A549 (cell line): ENCODE data around the gene ACAD11. TPM values are rescaled to one million over a fixed set of nuclear protein-coding genes. Genes with fewer than 3 reads are reported as not detected.

Experiments used
- ATAC-seq, 2 experiments: fragments of 200-7000 bp in 1 of 2; fragments of >200 bp in 1 of 2; cut with Nextera tagmentation in 1 of 2; cut with Tn5 transposase in 1 of 2; 3 replicates each; pipeline versions ENCODE4 v1.8.0 to v1.9.1; 2018 to 2020; ENCODE audit warnings: mild to moderate bottlenecking in 1 of 2, moderate library complexity in 1 of 2
- CTCF ChIA-PET: fragments of 300-600 bp; sonication (Branson Sonifier 250); formaldehyde crosslinking; extraction: SDS; loops from one replicate; lab custom pipeline; 2021; ENCODE audit warnings: antibody characterized with exemption, inconsistent platforms; lab: Yijun Ruan, JAX
- POLR2A ChIA-PET: fragments of 350-600 bp; formaldehyde crosslinking; extraction: SDS; loops from one replicate; lab custom pipeline; 2021; ENCODE audit warnings: antibody characterized with exemption, inconsistent platforms; lab: Yijun Ruan, JAX
- DNase-seq, 2 experiments: peaks; one replicate each; pipeline versions ENCODE4 v3.0.0 to v3.0.0-alpha.2; 2011 to 2016; ENCODE audit warnings: low read depth in 1 of 2, low spot score in 1 of 2
- FAIRE-seq: peaks from 2 replicates; lab custom pipeline; 2011; peaks lifted over from hg19 to GRCh38; lab: Jason Lieb, UNC
- H3K27ac ChIP-seq, 2 experiments: fragments of >200 bp; sonication (Bioruptor Twin); formaldehyde crosslinking; 3 replicates each; pipeline ENCODE4 v1.5.1; 2016 to 2017
- H3K4me1 ChIP-seq: fragments of >200 bp; sonication (Bioruptor Twin); formaldehyde crosslinking; 3 replicates; pipeline ENCODE4 v1.6.1; 2016
- H3K4me2 ChIP-seq: fragments of >200 bp; sonication (Bioruptor Twin); formaldehyde crosslinking; 3 replicates; pipeline ENCODE4 v1.6.1; 2016
- H3K4me3 ChIP-seq: fragments of >200 bp; sonication (Bioruptor Twin); formaldehyde crosslinking; 3 replicates; pipeline ENCODE4 v1.5.1; 2016
- H3K9me3 ChIP-seq: fragments of >200 bp; sonication (Bioruptor Twin); formaldehyde crosslinking; 3 replicates; pipeline ENCODE4 v1.6.1; 2016
- ATOH8 ChIP-seq: fragments of 250-450 bp; sonication (Bioruptor Pico); IDR thresholded peaks from 2 replicates; pipeline ENCODE4 v1.5.0; 2020; ENCODE audit warnings: low read depth, mild to moderate bottlenecking, moderate library complexity
- BCL3 ChIP-seq: fragments of >200 bp; sonication (Bioruptor Twin); formaldehyde crosslinking; IDR thresholded peaks from 3 replicates; pipeline ENCODE4 v1.6.1; 2016
- BHLHE40 ChIP-seq: IDR thresholded peaks from 2 replicates; pipeline ENCODE4 v1.6.1; 2012; ENCODE audit warnings: low read depth, low read length, inconsistent platforms
- CBX2 ChIP-seq: fragments of 200-600 bp; sonication (generic); IDR thresholded peaks from 2 replicates; pipeline ENCODE4 v1.6.1; 2016; ENCODE audit warnings: low read depth, mild to moderate bottlenecking, borderline replicate concordance
- CEBPB ChIP-seq, 2 experiments: fragments of >200 bp in 1 of 2; sonication (Bioruptor Twin) in 1 of 2; formaldehyde crosslinking in 1 of 2; IDR thresholded peaks; 2 replicates each; pipeline ENCODE4 v1.6.1; 2012 to 2016
- EHF ChIP-seq: fragments of 250-450 bp; sonication (Bioruptor Pico); IDR thresholded peaks from 2 replicates; pipeline ENCODE4 v1.5.0; 2020; ENCODE audit warnings: mild to moderate bottlenecking
- EHMT2 ChIP-seq: fragments of 200-600 bp; sonication (generic); IDR thresholded peaks from 2 replicates; pipeline ENCODE4 v1.6.1; 2016; ENCODE audit warnings: antibody characterized with exemption, low read depth, mild to moderate bottlenecking, moderate library complexity
- ELK1 ChIP-seq: fragments of 150-350 bp; IDR thresholded peaks from 2 replicates; pipeline ENCODE4 v1.6.1; 2014; ENCODE audit warnings: low read depth, mild to moderate bottlenecking, low read length
- EP300 ChIP-seq, 2 experiments: fragments of >200 bp; sonication (Bioruptor Twin); formaldehyde crosslinking; IDR thresholded peaks; 2 replicates in 1 of 2; 3 replicates in 1 of 2; pipeline ENCODE4 v1.6.1; 2016 to 2017
- ESRRA ChIP-seq: fragments of 150-350 bp; IDR thresholded peaks from 2 replicates; pipeline ENCODE4 v1.6.1; 2014; ENCODE audit warnings: mild to moderate bottlenecking, low read length, borderline replicate concordance
- FOSB ChIP-seq: fragments of 250-450 bp; sonication (Bioruptor Pico); IDR thresholded peaks from 2 replicates; pipeline ENCODE4 v1.5.0; 2020; ENCODE audit warnings: mild to moderate bottlenecking, moderate library complexity
- FOSL2 ChIP-seq, 2 experiments: fragments of 450-650 bp in 1 of 2; fragments of >200 bp in 1 of 2; sonication (Bioruptor Twin) in 1 of 2; formaldehyde crosslinking; IDR thresholded peaks; 2 replicates each; pipeline versions ENCODE4 v1.5.0 to v1.6.1; 2016 to 2020; ENCODE audit warnings: mild to moderate bottlenecking in 1 of 2, moderate library complexity in 1 of 2
- HOXB13 ChIP-seq: fragments of 250-450 bp; sonication (Bioruptor Pico); IDR thresholded peaks from 2 replicates; pipeline ENCODE4 v1.5.0; 2020; ENCODE audit warnings: low read depth, mild to moderate bottlenecking, moderate library complexity
- JUN ChIP-seq, 2 experiments: fragments of >200 bp; sonication (Bioruptor Twin); formaldehyde crosslinking; IDR thresholded peaks; 2 replicates in 1 of 2; 3 replicates in 1 of 2; pipeline ENCODE4 v1.6.1; 2016 to 2017
- MAX ChIP-seq: IDR thresholded peaks from 2 replicates; pipeline ENCODE4 v1.6.1; 2012
- NPAS2 ChIP-seq: fragments of 250-450 bp; sonication (Bioruptor Pico); IDR thresholded peaks from 2 replicates; pipeline ENCODE4 v1.8.0; 2022; ENCODE audit warnings: mild to moderate bottlenecking, moderate library complexity, borderline replicate concordance
- PBX3 ChIP-seq: IDR thresholded peaks from 2 replicates; pipeline ENCODE4 v1.6.1; 2012
- PHF8 ChIP-seq: fragments of 200-600 bp; sonication (generic); IDR thresholded peaks from 2 replicates; pipeline ENCODE4 v1.6.1; 2016; ENCODE audit warnings: low read depth, mild to moderate bottlenecking, antibody characterized with exemption, moderate library complexity, borderline replicate concordance
- REST ChIP-seq: fragments of 200-600 bp; sonication (generic); IDR thresholded peaks from 2 replicates; pipeline ENCODE4 v1.6.1; 2016; ENCODE audit warnings: antibody characterized with exemption, mild to moderate bottlenecking, moderate library complexity
- SMC3 ChIP-seq: fragments of >200 bp; sonication (Bioruptor Twin); formaldehyde crosslinking; IDR thresholded peaks from 3 replicates; pipeline ENCODE4 v1.6.1; 2018; ENCODE audit warnings: inconsistent platforms
- SREBF2 ChIP-seq: fragments of 450-650 bp; IDR thresholded peaks from 2 replicates; pipeline ENCODE4 v1.6.1; 2014; ENCODE audit warnings: mild to moderate bottlenecking, moderate library complexity
- TP53 ChIP-seq: fragments of 250-450 bp; sonication (Bioruptor Pico); IDR thresholded peaks from 2 replicates; pipeline ENCODE4 v1.5.0; 2021; ENCODE audit warnings: mild to moderate bottlenecking, moderate library complexity
- ZFP36 ChIP-seq: fragments of 450-650 bp; IDR thresholded peaks from 2 replicates; pipeline ENCODE4 v1.6.1; 2014; ENCODE audit warnings: borderline replicate concordance; ENCODE audit not compliant: partially characterized antibody
- WGBS: methylation state at CpG from one replicate; pipeline ENCODE4 v1.1.6; 2017; ENCODE audit errors: missing lambda C conversion rate; 5-methylcytosine and 5-hydroxymethylcytosine counted together
- polyA plus RNA-seq, 4 experiments: library from polyadenylated mRNA; depleted of rRNA in 3 of 4; stranded (reverse); fragments of >200 nt; fragmentation: RNase III in 1 of 4; extraction: RNeasy Plus Mini Kit Qiagen cat#74134 plus additional on column Dnase treatment in 1 of 4; gene quantifications; 2 replicates in 3 of 4; 3 replicates in 1 of 4; pipeline ENCODE4 v1.2.3, GENCODE V29; 2011 to 2017

ACAD11 gene
- polyA plus RNA-seq, 2 of the 4 experiments (the other 2 are of a cell fraction) = 10.3 to 19.2 TPM

- Histone ChIP-seq H3K4me1 (peaks cover 28% of the 10 kb centered on the region; the same call in 2 of the 3 replicates), H3K4me3 (no peak overlapping the region), H3K9me3 (no peaks in the 10 kb centered on the region), H3K4me2 (peak overlapping the region; percentile 82), H3K27ac (no peak overlapping the region)
- TF ChIP-seq ESRRA (no peak), EHF (CRISPR knock-in tag) (no peak), NPAS2 (CRISPR knock-in tag) (no peak)
- ChIA-PET CTCF (interaction anchor here (1.0 kb wide), 1 partner anchor 69 kb away, joined by 3 read pairs; no protein-coding TSS in a partner anchor), POLR2A (no interaction called here)
- DNase-seq (no peak), ATAC-seq (no peak), FAIRE-seq (no peak)
Measured at GRCh38 chr3:132662212-132662611, 2.6 kb upstream of the ACAD11 start.

- Histone ChIP-seq H3K27ac (peak overlapping the region; percentile 93), H3K4me1 (peaks cover 28% of the 10 kb centered on the region; the same call in 2 of the 3 replicates), H3K4me3 (peak overlapping the region; percentile 77), H3K9me3 (no peaks in the 10 kb centered on the region), H3K4me2 (peak overlapping the region; percentile 82)
- ChIA-PET POLR2A (no interaction called here), CTCF (interaction anchor here (1.0 kb wide), 1 partner anchor 70 kb away, joined by 3 read pairs; no protein-coding TSS in a partner anchor)
- TF ChIP-seq ATOH8 (CRISPR knock-in tag) (no peak), ELK1 (no peak), FOSL2 (IDR thresholded peaks at IDR 0.05) (no peak), FOSL2 (CRISPR knock-in tag; IDR thresholded peaks at IDR 0.05) (no peak), MAX (no peak), JUN (IDR thresholded peaks at IDR 0.05) (no peak), ZFP36 (no peak), TP53 (CRISPR knock-in tag) (no peak), NPAS2 (CRISPR knock-in tag) (no peak), HOXB13 (CRISPR knock-in tag) (no peak)
- DNase-seq (no peak), FAIRE-seq (no peak), ATAC-seq (no peak)
- WGBS = 36% methylated on average over 8 of the region's 8 CpGs
Measured at GRCh38 chr3:132661101-132661500, 1.5 kb upstream of the ACAD11 start.

GRCh38 chr3:132660811-132661070 is 1.1 kb upstream of the ACAD11 start:
- Histone ChIP-seq H3K27ac (peak overlapping the region; percentile 93), H3K4me2 (peak overlapping the region; percentile 82), H3K9me3 (no peaks in the 10 kb centered on the region), H3K4me1 (peaks cover 27% of the 10 kb centered on the region; the same call in 2 of the 3 replicates), H3K4me3 (peak overlapping the region; percentile 77)
- DNase-seq = no peak
- POLR2A ChIA-PET = no interaction called here
- CTCF ChIA-PET = interaction anchor here (1.1 kb wide), 1 partner anchor 133 kb away, joined by 3 read pairs; no protein-coding TSS in a partner anchor
- under 1% methylated on average over 5 of the region's 5 CpGs for WGBS
- FAIRE-seq = no peak
- no peak; a peak in 1 of 6 replicates for ATAC-seq
- no peak for TF ChIP-seq BCL3
- TF ChIP-seq SMC3 = no peak
- no peak for TF ChIP-seq HOXB13 (CRISPR knock-in tag)
- TF ChIP-seq ESRRA = no peak
- no peak for TF ChIP-seq PHF8
- TF ChIP-seq FOSB (CRISPR knock-in tag) = no peak
- no peak for TF ChIP-seq SREBF2
- no peak for TF ChIP-seq EP300 (IDR thresholded peaks at IDR 0.05)
- TF ChIP-seq CBX2 = no peak
- no peak for TF ChIP-seq FOSL2 (IDR thresholded peaks at IDR 0.05)
- no peak for TF ChIP-seq FOSL2 (CRISPR knock-in tag; IDR thresholded peaks at IDR 0.05)
- no peak for TF ChIP-seq NPAS2 (CRISPR knock-in tag)
- TF ChIP-seq BHLHE40 = no peak
- no peak for TF ChIP-seq PBX3
- no peak for TF ChIP-seq EHMT2
- TF ChIP-seq ELK1 = no peak
- TF ChIP-seq REST = no peak
- TF ChIP-seq CEBPB (IDR thresholded peaks at IDR 0.05) = no peak
